Esophagus squamous epithelium (tissue), 5 donors: ENCODE data around the gene MICB. TPM values are rescaled to one million over a fixed set of nuclear protein-coding genes. Genes with fewer than 3 reads are reported as not detected.

ENCODE experiments used
- DNase-seq: peaks from one replicate; lab custom pipeline; 2025; lab: John Stamatoyannopoulos, UW
- H3K27ac ChIP-seq, 4 donors: fragments of 200-600 bp; sonication (generic); one replicate each; pipeline ENCODE4 v1.5.1; 2016 to 2019; ENCODE audit warnings: mild to moderate bottlenecking in 1 of 4
- H3K27me3 ChIP-seq, 4 donors: fragments of 200-600 bp; sonication (generic); 1 replicate in 3 of 4; 2 replicates in 1 of 4; pipeline versions ENCODE4 v1.5.1 to v1.6.0; 2017 to 2021; ENCODE audit warnings: antibody characterized with exemption in 1 of 4
- H3K36me3 ChIP-seq, 3 donors: fragments of 200-600 bp; sonication (generic); one replicate each; pipeline ENCODE4 v1.5.1; 2016 to 2019
- H3K4me1 ChIP-seq, 3 donors: fragments of 200-600 bp; sonication (generic); one replicate each; pipeline ENCODE4 v1.5.1; 2017 to 2019
- H3K4me3 ChIP-seq, 4 donors: fragments of 200-600 bp; sonication (generic); 1 replicate in 3 of 4; 2 replicates in 1 of 4; pipeline ENCODE4 v1.5.1; 2016 to 2019; ENCODE audit warnings: mild to moderate bottlenecking in 2 of 4, moderate library complexity in 1 of 4
- H3K9me3 ChIP-seq, 3 donors: fragments of 200-600 bp; sonication (generic); one replicate each; pipeline ENCODE4 v1.5.1; 2016 to 2019
- POLR2A ChIP-seq, 4 donors: fragments of 450-650 bp; IDR thresholded peaks; one replicate each; pipeline ENCODE4 v1.6.1; 2017; ENCODE audit warnings: antibody characterized with exemption in 4 of 4, mild to moderate bottlenecking in 4 of 4, moderate library complexity in 3 of 4
- WGBS, 2 donors: methylation state at CpG; one replicate each; pipeline ENCODE4 v1.1.5; 2018; 5-methylcytosine and 5-hydroxymethylcytosine counted together
- intact Hi-C: fragments of 100-400 bp; cut with DNase I; formaldehyde crosslinking; loops from one replicate; pipeline ENCODE4 v1.15.0; 2022
- total RNA-seq, 4 donors: library from RNA; depleted of rRNA; stranded (reverse); fragments of >200 nt; gene quantifications; one replicate each; pipeline ENCODE4 v1.1.0, GENCODE V29; 2016
- TF ChIP-seq, protein P1 (sequence below), 6 experiments: fragments of 450-650 bp in 4 of 6; fragments of 200-600 bp in 2 of 6; sonication (generic) in 2 of 6; IDR thresholded peaks; one replicate each; pipeline ENCODE4 v1.5.1; 2016 to 2019; ENCODE audit warnings: antibody characterized with exemption in 6 of 6, mild to moderate bottlenecking in 4 of 6, moderate library complexity in 4 of 6
- donor health status: DM: yes; HTN: yes; CAD: no.

Gene MICB
- total RNA-seq, 4 donors from 2014 or later, result 0.23 to 2.6 (median 2.1) TPM

DNA sequence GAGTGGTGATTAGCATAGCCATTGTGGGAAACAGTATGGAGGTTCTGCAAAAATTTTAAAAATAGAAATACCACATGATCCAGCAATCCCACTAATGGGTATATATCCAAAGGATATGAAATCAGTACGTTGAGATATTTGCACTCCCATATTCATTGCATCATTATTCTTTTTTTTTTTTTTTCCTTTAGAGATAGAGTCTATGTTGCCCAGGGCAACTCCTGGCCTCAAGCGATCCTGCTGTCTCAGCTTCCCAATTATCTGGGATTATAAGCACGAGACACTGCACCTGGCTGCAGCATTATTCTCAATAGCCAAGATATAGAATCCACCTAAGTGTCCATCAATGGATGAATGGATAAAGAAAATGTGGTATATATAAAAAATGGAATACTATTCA, 23.9 kb downstream of the MICB start:
- intact Hi-C loops, result no loop called here

DNA sequence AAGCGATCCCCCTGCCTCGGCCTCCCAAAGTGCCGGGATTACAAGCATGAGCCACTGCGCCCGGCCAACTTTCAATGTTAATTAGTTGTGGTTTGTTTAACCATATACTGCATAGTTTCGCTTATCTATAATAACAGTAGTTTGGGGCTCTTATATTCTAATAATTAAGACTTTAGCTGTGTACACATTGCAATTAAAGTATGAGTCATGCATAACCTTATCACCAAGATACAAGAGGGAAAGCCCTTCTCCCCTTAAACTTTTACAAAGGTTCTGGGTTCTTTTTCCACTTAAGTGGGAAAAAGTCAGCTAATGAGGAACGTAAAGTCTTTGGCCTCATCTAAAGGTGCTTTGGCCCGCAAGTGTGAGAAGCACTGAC, 27.6 kb downstream of the MICB start:
- Histone ChIP-seq H3K27me3 (no peaks in the 10 kb centered on the region), H3K27ac (no peak overlapping the region), H3K9me3 (no peaks in the 10 kb centered on the region), H3K4me1 (no peaks in the 10 kb centered on the region), H3K4me3 (no peak overlapping the region), H3K36me3 (peaks cover 0 to 17% (median 7%) of the 10 kb centered on the region in 3 donors)
- intact Hi-C loops, result no loop called here
- 69 to 80% methylated on average over 8 of the region's 8 CpGs for WGBS, 2 donors
- TF ChIP-seq POLR2A (IDR thresholded peaks at IDR 0.05), result no peak
- TF ChIP-seq, protein P1, sequence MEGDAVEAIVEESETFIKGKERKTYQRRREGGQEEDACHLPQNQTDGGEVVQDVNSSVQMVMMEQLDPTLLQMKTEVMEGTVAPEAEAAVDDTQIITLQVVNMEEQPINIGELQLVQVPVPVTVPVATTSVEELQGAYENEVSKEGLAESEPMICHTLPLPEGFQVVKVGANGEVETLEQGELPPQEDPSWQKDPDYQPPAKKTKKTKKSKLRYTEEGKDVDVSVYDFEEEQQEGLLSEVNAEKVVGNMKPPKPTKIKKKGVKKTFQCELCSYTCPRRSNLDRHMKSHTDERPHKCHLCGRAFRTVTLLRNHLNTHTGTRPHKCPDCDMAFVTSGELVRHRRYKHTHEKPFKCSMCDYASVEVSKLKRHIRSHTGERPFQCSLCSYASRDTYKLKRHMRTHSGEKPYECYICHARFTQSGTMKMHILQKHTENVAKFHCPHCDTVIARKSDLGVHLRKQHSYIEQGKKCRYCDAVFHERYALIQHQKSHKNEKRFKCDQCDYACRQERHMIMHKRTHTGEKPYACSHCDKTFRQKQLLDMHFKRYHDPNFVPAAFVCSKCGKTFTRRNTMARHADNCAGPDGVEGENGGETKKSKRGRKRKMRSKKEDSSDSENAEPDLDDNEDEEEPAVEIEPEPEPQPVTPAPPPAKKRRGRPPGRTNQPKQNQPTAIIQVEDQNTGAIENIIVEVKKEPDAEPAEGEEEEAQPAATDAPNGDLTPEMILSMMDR (IDR thresholded peaks at IDR 0.05), result no peak
- no peak for DNase-seq

More for the DNA sequence above, 23.9 kb downstream of the MICB start:
- H3K9me3 ChIP-seq, result no peaks in the 10 kb centered on the region
- TF ChIP-seq, protein P1 (IDR thresholded peaks at IDR 0.05), result no peak
- no peak for TF ChIP-seq POLR2A (IDR thresholded peaks at IDR 0.05)
- H3K27ac ChIP-seq, result no peak overlapping the region
- WGBS, 2 donors, result 60 to 73% methylated on average over 3 of the region's 3 CpGs
- no peaks in the 10 kb centered on the region for H3K4me1 ChIP-seq
- no peaks in the 10 kb centered on the region for H3K36me3 ChIP-seq
- DNase-seq, result no peak
- H3K4me3 ChIP-seq, result no peak overlapping the region
- H3K27me3 ChIP-seq, result no peaks in the 10 kb centered on the region

DNA sequence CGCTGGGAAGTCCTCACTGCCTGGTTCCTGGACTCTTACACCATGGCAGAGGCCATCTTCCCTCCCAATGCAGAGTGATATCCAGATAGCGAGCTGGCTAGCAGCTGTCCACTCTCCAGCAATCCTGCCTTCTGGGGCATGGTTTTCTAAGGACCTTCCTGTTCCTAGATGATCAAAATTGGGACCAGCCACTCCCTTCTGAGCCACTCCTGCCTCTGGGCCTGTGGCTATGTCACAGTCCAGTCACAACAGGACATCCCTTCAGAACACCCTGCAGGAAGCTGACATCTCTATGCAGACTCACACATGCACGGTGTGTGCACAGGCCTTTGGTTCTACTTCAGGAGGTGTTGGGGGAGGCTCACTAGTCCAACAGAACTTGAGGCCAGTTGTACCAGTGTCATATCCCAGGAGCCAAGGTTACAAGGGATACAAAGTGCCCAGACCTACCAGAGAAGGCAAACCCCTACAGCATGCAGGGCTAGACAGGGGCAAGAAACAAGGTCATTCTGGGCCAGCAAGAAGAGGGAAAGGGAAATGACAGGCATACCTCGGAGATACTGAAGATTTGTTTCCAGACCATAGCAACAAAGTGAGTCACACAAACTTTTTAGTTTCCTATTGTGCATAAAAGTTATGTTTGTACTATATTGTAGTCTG, 28.1 kb downstream of the MICB start:
- intact Hi-C loops, result no loop called here
- TF ChIP-seq POLR2A (IDR thresholded peaks at IDR 0.05), result no peak
- TF ChIP-seq, protein P1 (IDR thresholded peaks at IDR 0.05), result no peak
- H3K36me3 ChIP-seq, result peaks cover 0 to 22% (median 12%) of the 10 kb centered on the region in 3 donors
- H3K9me3 ChIP-seq, result no peaks in the 10 kb centered on the region
- H3K4me3 ChIP-seq, result no peak overlapping the region
- WGBS, 2 donors, result 53 to 70% methylated on average over 3 to 4 of the region's 4 CpGs
- no peak overlapping the region for H3K27ac ChIP-seq
- no peaks in the 10 kb centered on the region for H3K27me3 ChIP-seq
- H3K4me1 ChIP-seq, result no peaks in the 10 kb centered on the region
- no peak for DNase-seq

DNA sequence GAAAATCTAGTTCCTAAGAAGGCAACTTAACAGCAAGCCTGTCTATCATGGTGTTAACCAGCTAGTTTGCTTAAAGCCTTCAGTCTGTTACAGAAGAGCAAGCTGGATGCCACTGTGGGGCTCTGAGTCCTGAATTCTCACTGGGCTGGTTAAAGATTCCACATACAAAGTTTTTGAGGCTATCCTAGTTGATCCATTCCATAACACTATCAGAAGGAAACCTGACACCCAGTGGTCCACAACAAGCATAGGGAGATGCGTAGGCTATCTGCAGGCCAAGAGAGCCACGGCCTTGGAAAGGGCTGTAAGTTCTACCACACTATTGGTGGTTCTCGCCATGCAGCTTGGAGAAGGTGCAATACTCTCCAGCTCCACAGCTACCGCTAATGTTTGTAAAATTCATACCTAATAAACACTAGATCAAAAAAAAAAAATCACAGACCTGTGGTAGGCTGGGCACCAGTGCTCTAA, 30.4 kb downstream of the MICB start:
- TF ChIP-seq POLR2A (IDR thresholded peaks at IDR 0.05), result no peak
- TF ChIP-seq, protein P1 (IDR thresholded peaks at IDR 0.05), result no peak
- peaks cover 0 to 45% (median 34%) of the 10 kb centered on the region in 3 donors for H3K36me3 ChIP-seq
- intact Hi-C loops, result no loop called here
- no peak for DNase-seq
- no peaks in the 10 kb centered on the region for H3K27me3 ChIP-seq
- H3K27ac ChIP-seq, result no peak overlapping the region
- 88 to 89% methylated on average over 4 of the region's 4 CpGs for WGBS, 2 donors
- no peaks in the 10 kb centered on the region for H3K9me3 ChIP-seq
- no peaks in the 10 kb centered on the region for H3K4me1 ChIP-seq
- H3K4me3 ChIP-seq, result no peak overlapping the region

DNA sequence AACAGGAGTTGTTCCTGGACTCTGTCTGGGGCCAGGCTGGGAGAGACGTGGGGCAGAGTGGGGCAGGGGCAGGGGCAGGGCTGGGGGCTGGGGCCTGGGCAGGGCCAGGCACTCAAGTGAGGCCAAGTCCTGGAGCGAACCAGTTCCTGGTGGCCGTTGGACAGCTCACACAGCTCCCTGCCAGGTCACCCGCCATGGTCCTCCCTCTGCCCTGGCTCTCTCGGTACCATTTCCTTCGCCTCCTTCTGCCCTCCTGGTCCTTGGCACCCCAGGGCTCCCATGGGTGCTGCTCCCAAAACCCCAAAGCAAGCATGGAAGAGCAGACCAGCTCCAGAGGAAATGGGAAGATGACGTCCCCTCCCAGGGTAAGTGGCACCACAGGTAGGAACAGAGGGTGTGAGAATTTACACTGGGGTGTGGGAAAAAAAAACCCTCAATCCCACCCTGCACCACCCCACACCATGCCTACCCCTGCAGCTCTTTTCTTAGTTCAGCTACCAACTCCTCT, 30.9 kb downstream of the MICB start, which contains the start of gene MCCD1:
Gene MCCD1, plus strand, starts transcription at position 142 of the 508 bp plus-strand sequence. Its CDS starts 53 bp downstream, at position 195.
- Histone ChIP-seq H3K36me3 (peaks cover 5 to 50% (median 39%) of the 10 kb centered on the region in 3 donors), H3K27ac (peak within 1 kb of the TSS in 1 of 4 donors; percentile 5), H3K9me3 (no peaks in the 10 kb centered on the region), H3K27me3 (no peaks in the 10 kb centered on the region), H3K4me3 (no peak within 1 kb of the TSS), H3K4me1 (no peaks in the 10 kb centered on the region)
- TF ChIP-seq, protein P1 (IDR thresholded peaks at IDR 0.05), result no peak
- no peak for TF ChIP-seq POLR2A (IDR thresholded peaks at IDR 0.05)
- no peak for DNase-seq
- intact Hi-C loops, result no loop called here
- 13 to 40% methylated on average over 2 to 3 of the region's 7 CpGs for WGBS, 2 donors
